Right lobe of liver (tissue), 4 donors: ENCODE data around the gene PLA2G4A.

Experiments used
- POLR2A ChIP-seq: fragments of 450-650 bp; IDR thresholded peaks from one replicate; pipeline ENCODE4 v1.6.1; 2017; ENCODE audit warnings: antibody characterized with exemption, mild to moderate bottlenecking
- TF ChIP-seq, protein P1 (sequence below), 4 donors: fragments of 200-600 bp in 3 of 4; fragments of 450-650 bp in 1 of 4; IDR thresholded peaks; one replicate each; pipeline versions ENCODE4 v1.5.1 to v1.8.0; 2016 to 2022; ENCODE audit warnings: antibody characterized with exemption in 4 of 4, mild to moderate bottlenecking in 2 of 4
- donor health status: DM: no; HTN: no; CAD: no.
- donor health status: DM: no; HTN: no; CAD: no.
- donor health status: DM: no; HTN: yes; CAD: no.

GRCh38 chr1:186804679-186805078 lies 24.1 kb upstream of the PLA2G4A start:
- TF ChIP-seq, protein P1, sequence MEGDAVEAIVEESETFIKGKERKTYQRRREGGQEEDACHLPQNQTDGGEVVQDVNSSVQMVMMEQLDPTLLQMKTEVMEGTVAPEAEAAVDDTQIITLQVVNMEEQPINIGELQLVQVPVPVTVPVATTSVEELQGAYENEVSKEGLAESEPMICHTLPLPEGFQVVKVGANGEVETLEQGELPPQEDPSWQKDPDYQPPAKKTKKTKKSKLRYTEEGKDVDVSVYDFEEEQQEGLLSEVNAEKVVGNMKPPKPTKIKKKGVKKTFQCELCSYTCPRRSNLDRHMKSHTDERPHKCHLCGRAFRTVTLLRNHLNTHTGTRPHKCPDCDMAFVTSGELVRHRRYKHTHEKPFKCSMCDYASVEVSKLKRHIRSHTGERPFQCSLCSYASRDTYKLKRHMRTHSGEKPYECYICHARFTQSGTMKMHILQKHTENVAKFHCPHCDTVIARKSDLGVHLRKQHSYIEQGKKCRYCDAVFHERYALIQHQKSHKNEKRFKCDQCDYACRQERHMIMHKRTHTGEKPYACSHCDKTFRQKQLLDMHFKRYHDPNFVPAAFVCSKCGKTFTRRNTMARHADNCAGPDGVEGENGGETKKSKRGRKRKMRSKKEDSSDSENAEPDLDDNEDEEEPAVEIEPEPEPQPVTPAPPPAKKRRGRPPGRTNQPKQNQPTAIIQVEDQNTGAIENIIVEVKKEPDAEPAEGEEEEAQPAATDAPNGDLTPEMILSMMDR (IDR thresholded peaks at IDR 0.05): no peak
- TF ChIP-seq POLR2A: no peak
